Gastroesophageal sphincter (tissue), 4 donors: ENCODE measurements around the gene ZNF777. TPM values are rescaled to one million over a fixed set of nuclear protein-coding genes. Genes with fewer than 3 reads are reported as not detected.
A peak's percentile ranks its signal among the peaks of the same experiment; 100 is the strongest.

Experiments used
- ATAC-seq: fragments of 150-250 bp; one replicate; pipeline ENCODE4 v1.9.1; 2016; ENCODE audit warnings: mild to moderate bottlenecking, moderate library complexity
- H3K27ac ChIP-seq, 4 donors: fragments of 200-600 bp; sonication (generic) in 3 of 4; 1 replicate in 3 of 4; 2 replicates in 1 of 4; pipeline ENCODE4 v1.5.1; 2016 to 2019
- H3K27me3 ChIP-seq: fragments of 200-600 bp; sonication (generic); one replicate; pipeline ENCODE4 v1.5.1; 2019
- H3K36me3 ChIP-seq, 2 donors: fragments of 200-600 bp; sonication (generic); one replicate each; pipeline ENCODE4 v1.5.1; 2019; ENCODE audit warnings: control low read depth in 1 of 2
- H3K4me1 ChIP-seq, 3 donors: fragments of 200-600 bp; sonication (generic); 1 replicate in 2 of 3; 2 replicates in 1 of 3; pipeline ENCODE4 v1.5.1; 2016 to 2019; ENCODE audit warnings: control low read depth in 2 of 3
- H3K4me3 ChIP-seq, 2 donors: fragments of 200-600 bp; sonication (generic); one replicate each; pipeline ENCODE4 v1.5.1; 2019; ENCODE audit warnings: mild to moderate bottlenecking in 1 of 2, moderate library complexity in 1 of 2
- H3K9me3 ChIP-seq, 3 donors: fragments of 200-600 bp; sonication (generic); one replicate each; pipeline ENCODE4 v1.5.1; 2017 to 2019; ENCODE audit warnings: control low read depth in 2 of 3
- EP300 ChIP-seq: sonication (generic); formaldehyde crosslinking; IDR thresholded peaks from one replicate; pipeline ENCODE4 v1.6.1; 2017; ENCODE audit warnings: antibody characterized with exemption, mild to moderate bottlenecking
- POLR2A ChIP-seq, 2 donors: fragments of 450-650 bp; IDR thresholded peaks; one replicate each; pipeline ENCODE4 v1.6.1; 2017; ENCODE audit warnings: antibody characterized with exemption in 2 of 2, mild to moderate bottlenecking in 2 of 2, moderate library complexity in 1 of 2
- POLR2AphosphoS5 ChIP-seq: sonication (generic); formaldehyde crosslinking; IDR thresholded peaks from one replicate; pipeline ENCODE4 v1.6.1; 2017; ENCODE audit warnings: antibody characterized with exemption
- WGBS, 2 donors: methylation state at CpG; one replicate each; pipeline ENCODE4 v1.1.5; 2018; ENCODE audit warnings: low coverage in 1 of 2; 5-methylcytosine and 5-hydroxymethylcytosine counted together
- total RNA-seq, 4 donors: library from RNA; depleted of rRNA; stranded (reverse); fragments of >200 nt; gene quantifications; one replicate each; pipeline ENCODE4 v1.1.0, GENCODE V29; 2016
- TF ChIP-seq, protein P1 (sequence below), 4 experiments: fragments of 200-600 bp in 2 of 4; fragments of 450-650 bp in 2 of 4; sonication (generic) in 1 of 4; IDR thresholded peaks; one replicate each; pipeline ENCODE4 v1.5.1; 2017 to 2019; ENCODE audit warnings: antibody characterized with exemption in 4 of 4, mild to moderate bottlenecking in 2 of 4, moderate library complexity in 2 of 4

ZNF777 gene
- total RNA-seq, 4 donors from 2014 or later, result 6.1 to 16.1 (median 9.9) TPM

GRCh38 chr7:149489391-149490024, 28.6 kb upstream of the ZNF777 start:
- no peak overlapping the region for H3K27ac ChIP-seq
- 29 to 75% methylated on average over 1 to 15 of the region's 15 CpGs for WGBS, 2 donors
- TF ChIP-seq EP300 (no peak), POLR2AphosphoS5 (no peak), POLR2A (IDR thresholded peaks at IDR 0.05) (no peak)
- TF ChIP-seq, protein P1, sequence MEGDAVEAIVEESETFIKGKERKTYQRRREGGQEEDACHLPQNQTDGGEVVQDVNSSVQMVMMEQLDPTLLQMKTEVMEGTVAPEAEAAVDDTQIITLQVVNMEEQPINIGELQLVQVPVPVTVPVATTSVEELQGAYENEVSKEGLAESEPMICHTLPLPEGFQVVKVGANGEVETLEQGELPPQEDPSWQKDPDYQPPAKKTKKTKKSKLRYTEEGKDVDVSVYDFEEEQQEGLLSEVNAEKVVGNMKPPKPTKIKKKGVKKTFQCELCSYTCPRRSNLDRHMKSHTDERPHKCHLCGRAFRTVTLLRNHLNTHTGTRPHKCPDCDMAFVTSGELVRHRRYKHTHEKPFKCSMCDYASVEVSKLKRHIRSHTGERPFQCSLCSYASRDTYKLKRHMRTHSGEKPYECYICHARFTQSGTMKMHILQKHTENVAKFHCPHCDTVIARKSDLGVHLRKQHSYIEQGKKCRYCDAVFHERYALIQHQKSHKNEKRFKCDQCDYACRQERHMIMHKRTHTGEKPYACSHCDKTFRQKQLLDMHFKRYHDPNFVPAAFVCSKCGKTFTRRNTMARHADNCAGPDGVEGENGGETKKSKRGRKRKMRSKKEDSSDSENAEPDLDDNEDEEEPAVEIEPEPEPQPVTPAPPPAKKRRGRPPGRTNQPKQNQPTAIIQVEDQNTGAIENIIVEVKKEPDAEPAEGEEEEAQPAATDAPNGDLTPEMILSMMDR (IDR thresholded peaks at IDR 0.05), result peak in 1 of 4 experiments; percentile 16
- H3K9me3 ChIP-seq, result no peaks in the 10 kb centered on the region
- peaks cover 0 to 87% of the 10 kb centered on the region in 2 donors for H3K36me3 ChIP-seq
- no peak for ATAC-seq
- H3K4me1 ChIP-seq, result peaks cover 0 to 1% (median 0%) of the 10 kb centered on the region in 3 donors
- H3K27me3 ChIP-seq, result no peaks in the 10 kb centered on the region
- no peak overlapping the region for H3K4me3 ChIP-seq

- Histone ChIP-seq H3K4me1 (no peaks in the 10 kb centered on the region), H3K27ac (no peak overlapping the region), H3K27me3 (no peaks in the 10 kb centered on the region), H3K9me3 (no peaks in the 10 kb centered on the region), H3K36me3 (peaks cover 0 to 77% of the 10 kb centered on the region in 2 donors), H3K4me3 (no peak overlapping the region)
- no peak for TF ChIP-seq POLR2A (IDR thresholded peaks at IDR 0.05)
- TF ChIP-seq, protein P1 (IDR thresholded peaks at IDR 0.05), result no peak
- no peak for TF ChIP-seq POLR2AphosphoS5
- TF ChIP-seq EP300, result no peak
- no peak for ATAC-seq
- WGBS, 2 donors, result 89 to 100% methylated on average over 1 of the region's 1 CpG
These were observed 18.7 kb upstream of the ZNF777 start for GRCh38 chr7:149479568-149479967.

DNA sequence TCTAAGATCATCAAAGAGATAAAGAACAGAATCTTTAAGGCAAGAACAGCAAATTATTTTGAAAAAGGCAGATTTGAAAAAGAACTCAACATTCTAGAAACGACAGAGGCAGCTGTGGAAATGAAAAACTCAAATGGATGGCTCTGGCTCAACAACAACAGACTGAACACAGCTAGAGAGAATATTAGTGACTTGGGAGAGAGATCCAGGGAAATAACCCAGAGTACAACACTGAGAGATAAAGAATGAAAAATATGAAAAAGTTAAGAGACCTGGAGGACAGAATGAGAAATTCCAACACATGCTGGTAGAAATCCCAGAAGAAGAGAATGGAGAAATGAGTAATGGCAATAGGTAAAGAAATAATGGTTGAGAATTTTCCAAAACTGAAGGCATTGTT, 17.9 kb upstream of the ZNF777 start:
- ATAC-seq, result no peak
- Histone ChIP-seq H3K27ac (no peak overlapping the region), H3K4me1 (no peaks in the 10 kb centered on the region), H3K27me3 (no peaks in the 10 kb centered on the region), H3K36me3 (peaks cover 0 to 85% of the 10 kb centered on the region in 2 donors), H3K9me3 (no peaks in the 10 kb centered on the region), H3K4me3 (no peak overlapping the region)
- no peak for TF ChIP-seq EP300
- TF ChIP-seq, protein P1 (IDR thresholded peaks at IDR 0.05), result no peak
- no peak for TF ChIP-seq POLR2AphosphoS5
- WGBS, 2 donors, result 100% methylated on average over 1 of the region's 1 CpG; no CpG with 5 or more reads in 1 of the 2 donors

- ATAC-seq, result no peak
- Histone ChIP-seq H3K27ac (no peak overlapping the region), H3K4me1 (no peaks in the 10 kb centered on the region), H3K9me3 (no peaks in the 10 kb centered on the region), H3K27me3 (no peaks in the 10 kb centered on the region), H3K4me3 (no peak overlapping the region), H3K36me3 (peaks cover 0 to 94% of the 10 kb centered on the region in 2 donors)
- TF ChIP-seq EP300 (no peak), POLR2A (IDR thresholded peaks at IDR 0.05) (no peak), POLR2AphosphoS5 (no peak)
- TF ChIP-seq, protein P1 (IDR thresholded peaks at IDR 0.05), result no peak
- 79% methylated on average over 5 of the region's 18 CpGs; no CpG with 5 or more reads in 1 of the 2 donors for WGBS, 2 donors
These were observed 16.9 kb upstream of the ZNF777 start for GRCh38 chr7:149477494-149478443.
